HG02759 (cell line): Measurements from ENCODE around the gene MCEMP1.
A peak's percentile ranks its signal among the peaks of the same experiment; 100 is the strongest.
"Not testable (repeated sequence)": the region's sequence is repeated elsewhere in the genome, so short reads cannot be mapped to it uniquely, and the experiment has no call there.

ENCODE experiments used
- ATAC-seq: cut with Tn5 transposase; IDR thresholded peaks from one replicate; pipeline ENCODE4 v1.9.1; 2021; ENCODE audit warnings: mild to moderate bottlenecking, moderate library complexity; ENCODE audit not compliant: unreplicated experiment

The MCEMP1 gene

DNA sequence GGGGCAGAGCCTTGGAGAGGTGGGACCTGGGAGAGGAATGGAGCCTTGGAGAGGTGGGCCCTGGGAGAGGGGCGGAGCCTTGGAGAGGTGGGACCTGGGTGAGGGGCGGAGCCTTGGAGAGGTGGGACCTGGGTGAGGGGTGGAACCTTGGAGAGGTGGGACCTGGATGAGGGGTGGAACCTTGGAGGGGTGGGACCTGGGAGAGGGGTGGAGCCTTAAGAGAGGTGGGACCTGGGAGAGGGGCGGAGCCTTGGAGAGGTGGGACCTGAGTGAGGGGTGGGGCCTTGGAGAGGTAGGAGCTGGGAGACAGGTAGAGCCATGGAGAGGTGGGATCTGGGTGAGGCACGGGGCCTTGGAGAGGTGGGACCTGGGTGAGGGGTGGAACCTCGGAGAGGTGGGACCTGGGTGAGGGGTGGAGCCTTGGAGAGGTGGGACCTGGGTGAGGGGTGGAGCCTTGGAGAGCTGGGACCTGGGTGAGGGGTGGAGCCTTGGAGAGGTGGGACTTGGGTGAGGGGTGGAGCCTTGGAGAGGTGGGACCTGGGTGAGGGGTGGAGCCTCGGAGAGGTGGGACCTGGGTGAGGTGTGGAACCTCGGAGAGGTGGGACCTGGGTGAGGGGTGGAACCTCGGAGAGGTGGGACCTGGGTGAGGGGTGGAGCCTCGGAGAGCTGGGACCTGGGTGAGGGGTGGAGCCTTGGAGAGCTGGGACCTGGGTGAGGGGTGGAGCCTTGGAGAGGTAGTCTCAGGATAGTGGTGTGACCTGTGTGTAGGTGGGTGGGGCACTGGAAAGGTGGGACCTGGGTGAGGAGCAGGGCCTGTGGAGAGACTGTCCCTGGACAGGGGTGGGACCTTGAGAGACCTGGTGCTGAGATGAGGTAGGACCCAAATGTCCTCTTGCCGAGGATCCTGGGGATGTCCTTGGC is 33.0 kb upstream of the MCEMP1 start:
- not testable (repeated sequence) for ATAC-seq

DNA sequence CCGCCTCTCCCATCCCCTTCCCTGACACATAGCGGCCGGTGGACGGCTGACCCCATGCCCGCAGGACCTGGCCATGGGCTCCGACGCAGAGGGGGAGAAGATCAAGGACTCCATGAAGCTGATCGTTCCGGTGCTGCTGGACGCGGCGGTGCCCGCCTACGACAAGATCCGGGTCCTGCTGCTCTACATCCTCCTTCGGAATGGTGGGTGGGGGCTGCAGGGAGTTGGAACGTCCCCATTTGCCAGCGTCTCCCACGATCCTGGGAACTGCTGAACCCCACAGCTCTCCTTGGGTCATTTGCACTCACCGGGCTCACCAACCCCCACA is 32.4 kb upstream of the MCEMP1 start:
- no peak for ATAC-seq

DNA sequence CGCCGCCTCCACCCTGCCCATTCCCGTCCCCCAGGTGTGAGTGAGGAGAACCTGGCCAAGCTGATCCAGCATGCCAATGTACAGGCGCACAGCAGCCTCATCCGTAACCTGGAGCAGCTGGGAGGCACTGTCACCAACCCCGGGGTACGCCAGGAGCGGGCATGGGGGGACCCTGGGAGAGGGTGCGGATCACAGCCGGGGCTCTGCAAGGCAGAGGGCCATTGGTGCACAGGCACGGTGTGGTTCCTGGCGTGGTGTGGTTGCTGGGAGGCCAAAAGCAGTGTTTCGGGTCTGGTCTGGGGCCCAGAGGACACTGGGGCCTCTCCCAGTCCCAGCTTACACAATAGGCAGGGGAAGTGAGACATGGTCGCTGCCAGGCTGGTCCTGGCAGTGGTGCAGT is 31.7 kb upstream of the MCEMP1 start:
- ATAC-seq, result no peak

DNA sequence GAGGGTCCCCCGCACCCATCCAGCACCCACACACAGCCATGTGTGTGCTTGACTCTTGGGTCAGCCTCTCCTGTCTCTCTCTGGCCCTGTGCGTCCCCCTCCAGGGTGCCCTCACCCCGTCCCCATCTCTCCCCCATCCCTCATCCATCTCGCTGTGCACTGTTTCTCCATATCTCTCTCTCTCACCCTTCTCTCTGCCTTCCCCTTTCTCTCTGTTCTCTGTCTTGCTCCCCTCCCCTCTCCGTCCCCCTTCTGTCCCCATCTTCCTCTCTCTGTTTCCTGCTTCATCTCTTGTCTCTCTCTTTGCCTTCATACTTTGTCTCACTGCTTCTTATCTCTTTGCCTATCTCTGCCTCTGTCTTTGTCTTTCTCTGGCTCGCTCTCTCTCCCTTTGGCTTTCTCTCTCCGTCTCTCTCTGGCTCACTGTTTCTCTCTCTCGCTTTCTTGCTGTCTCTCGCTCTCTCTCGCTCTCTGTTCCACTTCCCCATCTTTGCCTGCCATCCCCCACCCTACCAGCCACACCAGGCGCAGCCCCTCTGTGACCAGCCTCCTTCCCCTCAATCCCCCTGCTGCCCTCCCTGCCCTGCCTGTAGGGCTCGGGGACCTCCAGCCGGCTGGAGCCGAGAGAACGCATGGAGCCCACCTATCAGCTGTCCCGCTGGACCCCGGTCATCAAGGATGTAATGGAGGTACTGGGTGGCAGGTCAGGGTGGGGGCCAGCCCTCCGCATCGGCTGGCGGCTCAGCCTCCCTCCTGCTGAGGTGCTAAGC is 31.0 kb upstream of the MCEMP1 start:
- no peak for ATAC-seq

DNA sequence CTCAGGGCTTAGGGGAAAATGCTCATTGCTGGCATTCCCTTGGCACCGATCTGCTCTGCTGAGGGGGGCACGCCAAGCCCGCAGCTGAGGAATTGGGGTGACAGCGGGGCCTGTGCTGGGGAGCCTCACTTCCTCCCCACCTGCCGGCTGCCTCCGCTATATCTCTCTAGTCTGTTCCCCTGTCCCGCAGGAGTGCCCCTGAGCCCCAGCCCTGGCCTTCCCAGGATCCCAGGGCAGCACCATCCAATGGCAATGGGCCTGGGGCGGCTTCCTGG is 30.5 kb upstream of the MCEMP1 start:
- no peak for ATAC-seq

DNA sequence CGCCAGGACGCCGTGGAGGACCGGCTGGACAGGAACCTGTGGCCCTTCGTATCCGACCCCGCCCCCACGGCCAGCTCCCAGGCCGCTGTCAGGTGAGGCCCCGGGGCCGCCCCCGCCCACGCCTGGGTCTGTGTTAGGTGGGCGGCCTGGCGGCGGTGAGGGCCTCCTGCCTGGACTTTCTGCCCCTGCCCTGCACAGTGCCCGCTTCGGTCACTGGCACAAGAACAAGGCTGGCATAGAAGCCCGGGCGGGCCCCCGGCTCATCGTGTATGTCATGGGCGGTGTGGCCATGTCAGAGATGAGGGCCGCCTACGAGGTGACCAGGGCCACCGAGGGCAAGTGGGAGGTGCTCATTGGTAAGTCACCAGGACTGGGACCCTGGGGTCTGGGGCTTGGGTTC is 29.7 kb upstream of the MCEMP1 start:
- no peak for ATAC-seq

DNA sequence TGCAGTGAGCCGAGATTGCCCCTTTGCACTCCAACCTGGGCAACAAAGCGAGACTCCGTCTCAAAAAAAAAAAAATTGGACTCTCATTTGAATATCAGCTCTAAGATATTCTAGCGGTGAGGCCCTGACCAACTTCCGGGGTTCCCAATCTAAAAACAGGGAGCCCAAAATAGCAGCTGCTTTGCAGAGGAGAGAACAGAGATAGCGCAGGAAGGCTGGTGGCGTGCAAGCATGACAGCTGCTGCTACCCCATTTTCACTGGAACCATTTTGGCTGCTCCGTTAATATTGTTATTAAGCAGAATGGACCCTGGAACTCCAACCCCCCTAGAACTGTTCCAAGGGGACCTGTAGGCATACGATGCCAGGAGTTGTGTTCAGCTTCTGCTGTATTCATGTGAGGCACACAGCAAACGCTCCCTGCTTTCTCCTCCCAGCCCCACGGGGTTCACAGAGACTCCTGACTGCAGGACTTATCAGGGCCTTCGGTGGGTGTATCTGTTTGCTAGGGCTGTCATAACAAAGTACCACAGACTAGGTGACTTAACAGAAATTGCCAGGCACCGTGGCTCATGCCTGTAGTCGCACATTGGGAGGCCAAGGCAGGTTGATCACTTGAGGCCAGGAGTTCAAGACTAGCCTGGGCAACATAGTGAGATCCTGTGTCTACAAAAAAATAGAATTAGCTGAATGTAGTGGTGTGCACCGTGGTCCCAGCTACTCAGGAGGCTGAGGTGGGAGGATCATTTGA is 28.4 kb upstream of the MCEMP1 start:
- ATAC-seq, result no peak

DNA sequence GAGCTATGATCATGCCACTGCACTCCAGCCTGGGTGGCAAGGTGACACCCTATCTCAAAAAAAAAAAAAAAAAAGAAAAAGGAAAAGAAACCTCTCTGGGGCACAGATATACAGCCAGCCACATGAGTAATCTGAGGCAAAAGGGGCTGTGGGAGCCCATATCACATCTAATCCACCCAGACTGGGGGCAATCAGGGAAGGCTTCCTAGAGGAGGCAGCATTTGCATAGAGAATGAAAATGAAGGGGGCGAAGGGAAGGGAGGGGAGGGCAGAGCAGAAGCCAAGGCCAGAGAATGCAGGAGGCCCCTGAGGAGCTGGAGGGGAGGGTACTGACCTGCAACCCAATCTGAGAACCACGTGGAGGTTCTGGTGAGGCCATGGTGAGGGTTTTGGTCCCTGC is 26.7 kb upstream of the MCEMP1 start:
- no peak for ATAC-seq

DNA sequence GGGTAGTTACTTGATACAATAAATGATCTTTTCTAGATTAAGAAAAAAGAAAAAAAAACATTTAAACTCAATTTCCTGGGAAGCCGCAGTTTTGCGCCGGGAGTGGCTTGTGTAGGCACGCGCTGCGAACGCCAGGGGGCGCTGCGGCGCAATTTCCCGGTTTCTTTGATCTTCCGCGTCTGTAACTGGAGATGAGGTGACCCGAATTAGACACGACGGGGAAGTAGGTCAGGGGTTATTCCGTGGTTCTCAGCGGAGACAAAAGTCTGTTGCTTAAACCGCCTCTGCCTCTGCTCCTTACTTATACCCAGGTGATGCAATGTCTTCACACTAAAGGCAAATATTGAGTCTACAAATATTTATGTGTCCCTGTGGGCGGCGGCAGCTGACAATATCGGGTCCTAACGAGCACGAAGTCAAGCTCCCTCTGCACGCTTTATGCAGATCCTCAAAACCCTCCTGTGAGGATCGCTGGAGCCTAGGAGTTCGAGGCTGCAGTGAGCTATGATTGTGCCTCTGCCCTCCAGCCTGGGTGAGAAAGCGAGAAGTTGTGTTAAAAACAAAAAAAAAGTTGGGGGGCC is 24.7 kb upstream of the MCEMP1 start:
- no peak for ATAC-seq

DNA sequence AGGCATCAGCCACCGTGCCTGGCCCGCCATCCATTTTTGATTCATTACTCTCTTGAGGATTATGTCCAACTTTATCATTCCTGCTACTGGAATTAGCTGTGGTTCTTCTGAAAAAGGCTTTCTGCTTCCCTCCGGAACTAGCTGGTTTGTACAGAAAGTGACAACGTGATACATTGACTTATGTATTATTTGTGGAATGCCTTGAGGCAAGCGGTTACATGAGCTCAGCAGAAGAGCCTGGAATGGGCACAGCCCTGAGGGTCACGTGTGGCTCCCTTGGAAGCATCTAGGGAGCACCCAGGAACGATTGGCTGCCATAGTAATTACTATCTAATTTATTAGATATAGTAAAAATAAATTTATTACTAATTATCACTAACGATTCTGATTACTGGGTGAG is 22.5 kb upstream of the MCEMP1 start:
- no peak for ATAC-seq

DNA sequence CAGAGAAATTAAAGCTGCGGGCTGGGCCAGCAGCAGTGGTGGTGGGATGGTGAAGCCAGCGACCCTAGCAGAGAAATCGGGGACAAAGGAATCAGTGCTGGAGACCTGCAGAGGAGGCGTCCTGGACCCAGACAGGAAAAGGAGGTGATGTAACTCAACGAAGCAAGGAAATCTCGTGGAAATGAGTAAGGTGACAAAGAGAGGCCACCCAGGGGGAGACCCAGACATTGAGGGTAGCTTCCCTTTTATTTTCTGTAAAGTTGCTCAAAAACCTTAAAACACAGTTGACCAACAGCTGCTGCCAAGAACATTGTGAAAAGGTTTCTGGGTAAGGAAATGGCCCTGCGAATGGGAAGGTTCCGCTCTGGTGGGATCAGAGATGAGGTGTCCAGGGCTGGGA is 21.3 kb upstream of the MCEMP1 start:
- ATAC-seq, result no peak

DNA sequence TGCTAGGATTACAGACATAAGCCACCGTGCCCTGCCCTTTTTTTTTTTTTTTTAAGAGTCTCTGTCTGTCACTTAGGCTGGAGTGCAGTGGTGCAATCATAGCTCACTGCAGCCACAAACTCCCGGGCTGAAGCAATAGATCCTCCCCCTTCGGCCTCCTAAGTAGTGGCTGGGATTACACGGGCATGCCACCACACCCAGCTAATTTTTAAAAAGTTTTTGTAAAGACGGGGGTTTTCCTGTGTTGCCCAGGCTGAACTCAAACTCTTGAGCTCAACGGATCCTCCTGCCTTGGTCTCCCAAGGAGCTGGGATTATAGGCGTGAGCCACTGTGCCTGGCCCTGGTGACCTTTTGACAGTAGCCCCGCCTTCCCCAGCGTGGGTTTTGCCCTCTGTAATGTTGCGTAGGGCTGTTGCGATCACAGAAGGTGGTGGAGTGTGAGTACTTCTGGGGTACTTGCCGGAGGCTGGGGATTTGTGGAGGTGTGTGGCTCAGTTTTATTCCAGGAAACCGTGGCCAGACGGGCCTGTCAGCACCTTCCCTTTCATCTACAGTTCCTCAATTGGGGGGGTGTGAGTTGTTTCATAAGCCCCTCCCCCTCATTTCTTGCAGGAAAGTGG is 19.6 kb upstream of the MCEMP1 start:
- ATAC-seq, result no peak

DNA sequence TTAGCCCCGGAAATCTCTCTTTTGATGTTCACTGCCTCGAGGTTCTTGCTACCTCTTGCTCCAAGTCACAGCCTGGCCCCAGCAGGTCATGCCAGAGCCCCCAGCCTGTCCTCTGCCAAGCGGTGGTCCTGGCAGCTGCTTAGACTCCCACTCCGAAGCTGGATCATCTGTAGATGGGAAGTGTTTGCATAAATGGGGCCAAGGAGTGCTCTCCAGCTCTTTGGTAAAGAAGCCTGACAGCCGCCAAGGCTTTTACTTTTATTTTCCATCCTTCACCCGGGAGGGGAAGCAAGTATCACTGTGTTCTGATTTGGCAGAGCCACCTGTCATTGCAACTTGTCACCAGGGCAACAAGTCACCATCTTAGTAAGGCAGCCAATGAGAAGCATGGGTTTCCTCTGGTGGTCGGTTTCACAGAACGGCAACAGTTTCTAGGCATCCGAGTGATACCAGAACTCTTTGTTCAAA is 18.6 kb upstream of the MCEMP1 start:
- peak; percentile 66 for ATAC-seq

DNA sequence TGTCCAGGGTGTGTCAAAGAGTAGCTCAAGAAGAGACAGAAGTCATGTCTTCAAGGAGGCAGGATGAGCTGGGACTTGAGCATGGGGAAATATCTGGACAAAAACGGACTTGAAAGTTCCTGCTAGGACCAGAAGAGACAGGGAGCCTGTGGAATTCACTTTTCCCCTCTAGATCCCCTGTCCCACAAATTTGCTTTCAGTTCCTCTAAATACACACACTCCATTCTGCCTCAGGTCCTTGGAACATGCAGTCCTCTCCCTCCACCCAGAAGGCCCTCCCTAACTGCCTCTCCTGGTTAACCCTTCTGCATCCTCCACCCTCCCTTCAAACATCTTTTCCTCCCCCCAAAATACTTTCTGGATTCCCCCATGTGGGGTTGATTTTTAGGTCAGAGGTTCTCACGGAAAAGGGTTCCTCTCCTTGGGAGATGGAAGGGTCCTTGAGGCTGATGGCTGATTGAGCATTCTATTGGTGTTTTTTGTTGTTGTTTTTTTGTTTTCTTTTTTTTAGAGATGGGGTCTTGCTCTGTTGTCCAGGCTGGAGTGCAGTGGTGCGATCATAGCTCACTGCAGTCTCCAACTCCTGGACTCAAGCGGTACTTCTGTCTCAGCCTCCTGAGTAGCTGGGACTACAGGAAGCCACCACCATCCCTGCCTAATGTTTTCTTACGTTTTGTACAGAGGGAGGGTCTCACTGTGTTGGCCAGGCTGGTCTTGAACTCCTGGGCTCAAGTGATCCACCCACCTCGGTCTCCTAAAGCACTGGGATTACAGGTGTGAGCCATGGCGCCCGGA is 14.9 kb upstream of the MCEMP1 start:
- ATAC-seq, result no peak

DNA sequence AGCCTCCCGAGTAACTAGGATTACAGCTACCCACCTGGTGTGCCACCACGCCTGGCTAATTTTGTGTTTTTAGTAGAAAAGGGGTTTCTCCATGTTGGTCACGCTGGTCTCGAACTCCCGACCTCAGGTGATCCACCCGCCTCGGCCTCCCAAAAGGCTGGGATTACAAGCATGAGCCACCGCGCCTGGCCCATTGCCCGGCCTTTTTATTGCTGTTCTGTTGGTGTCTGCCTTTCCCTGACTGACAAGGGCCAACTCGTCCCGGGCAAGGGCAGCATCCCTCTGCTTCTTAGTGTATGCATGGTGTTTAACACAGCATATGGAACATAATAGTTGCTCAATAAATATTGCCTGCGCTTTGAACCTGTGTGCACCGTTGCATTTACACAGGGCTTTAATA is 14.2 kb upstream of the MCEMP1 start:
- ATAC-seq, result no peak

DNA sequence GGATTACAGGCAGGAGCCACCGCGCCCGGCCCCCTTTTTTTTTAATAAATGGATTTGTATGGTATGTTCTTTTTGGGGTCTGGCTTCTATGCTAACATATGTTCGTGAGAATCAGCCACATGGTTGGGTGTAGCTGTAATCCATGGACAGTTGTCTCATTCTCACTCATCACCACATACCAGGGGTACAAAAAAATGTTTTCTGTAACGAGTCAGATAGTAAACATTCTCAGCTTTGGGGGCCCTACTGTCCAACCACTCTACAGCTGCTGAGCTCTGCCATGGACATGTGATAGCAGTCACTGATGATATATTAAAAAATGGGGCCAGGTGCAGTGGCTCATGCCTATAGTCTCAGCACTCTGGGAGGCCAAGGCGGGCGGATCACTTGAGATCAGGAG is 13.2 kb upstream of the MCEMP1 start:
- ATAC-seq, result no peak

DNA sequence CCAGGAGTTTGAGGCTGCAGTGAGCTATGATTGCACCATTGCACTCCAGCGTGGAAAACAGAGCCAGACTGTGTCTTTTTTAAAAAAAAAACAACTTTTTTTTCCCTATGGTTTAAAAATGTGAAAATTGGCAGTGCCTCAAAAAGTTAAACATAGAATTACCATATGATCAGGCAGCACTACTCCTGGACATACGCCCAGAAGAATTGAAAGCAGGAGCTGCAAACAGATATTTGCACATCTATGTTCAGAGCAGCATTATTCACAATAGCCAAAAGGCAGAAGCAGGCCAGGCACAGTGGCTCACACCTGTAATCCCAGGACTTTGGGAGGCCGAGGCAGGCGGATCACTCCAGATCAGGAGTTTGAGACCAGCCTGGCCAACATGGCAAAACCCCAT is 11.8 kb upstream of the MCEMP1 start:
- ATAC-seq, result no peak

DNA sequence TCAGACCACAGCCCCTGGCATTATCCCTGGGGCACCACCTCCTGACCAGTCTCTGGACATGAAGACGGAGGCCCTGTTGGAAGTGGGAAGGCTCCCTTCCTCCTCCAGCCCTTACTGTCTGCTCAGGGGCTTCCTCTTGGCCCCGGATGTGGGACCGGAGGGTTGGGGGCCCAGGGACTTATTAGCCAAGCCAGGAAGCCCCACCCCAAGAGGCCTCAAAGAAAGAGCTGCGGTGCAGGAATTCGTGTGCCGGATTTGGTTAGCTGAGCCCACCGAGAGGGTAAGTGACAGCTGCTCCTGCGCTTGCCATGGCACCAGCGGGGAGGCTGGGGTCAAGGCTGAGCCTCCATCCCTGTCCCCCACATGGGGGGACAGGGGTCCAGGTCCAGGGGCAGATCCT is 8.0 kb upstream of the MCEMP1 start, which contains the start of gene RETN:
Gene RETN, plus strand, starts transcription at position 208 of the 400 bp plus-strand sequence. CDS start 278 bp downstream, outside the sequence.
- ATAC-seq, result no peak

DNA sequence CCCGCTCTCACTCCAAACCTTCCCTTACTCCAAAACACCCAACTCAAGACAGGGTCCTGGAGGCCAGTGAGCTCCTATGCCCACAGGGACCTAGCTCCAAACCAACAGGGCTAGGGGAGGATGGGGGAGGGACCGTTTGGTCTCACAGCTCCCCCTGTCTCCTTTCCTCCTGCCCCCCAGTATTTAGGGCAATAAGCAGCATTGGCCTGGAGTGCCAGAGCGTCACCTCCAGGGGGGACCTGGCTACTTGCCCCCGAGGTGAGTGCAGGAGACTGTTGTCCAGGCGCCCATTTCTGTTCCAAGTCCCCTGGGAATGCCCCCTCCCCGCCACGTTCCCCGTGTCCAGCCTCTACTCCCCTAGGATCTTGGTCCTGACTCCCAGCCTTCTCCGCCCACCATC is 7.2 kb upstream of the MCEMP1 start:
- ATAC-seq, result no peak

DNA sequence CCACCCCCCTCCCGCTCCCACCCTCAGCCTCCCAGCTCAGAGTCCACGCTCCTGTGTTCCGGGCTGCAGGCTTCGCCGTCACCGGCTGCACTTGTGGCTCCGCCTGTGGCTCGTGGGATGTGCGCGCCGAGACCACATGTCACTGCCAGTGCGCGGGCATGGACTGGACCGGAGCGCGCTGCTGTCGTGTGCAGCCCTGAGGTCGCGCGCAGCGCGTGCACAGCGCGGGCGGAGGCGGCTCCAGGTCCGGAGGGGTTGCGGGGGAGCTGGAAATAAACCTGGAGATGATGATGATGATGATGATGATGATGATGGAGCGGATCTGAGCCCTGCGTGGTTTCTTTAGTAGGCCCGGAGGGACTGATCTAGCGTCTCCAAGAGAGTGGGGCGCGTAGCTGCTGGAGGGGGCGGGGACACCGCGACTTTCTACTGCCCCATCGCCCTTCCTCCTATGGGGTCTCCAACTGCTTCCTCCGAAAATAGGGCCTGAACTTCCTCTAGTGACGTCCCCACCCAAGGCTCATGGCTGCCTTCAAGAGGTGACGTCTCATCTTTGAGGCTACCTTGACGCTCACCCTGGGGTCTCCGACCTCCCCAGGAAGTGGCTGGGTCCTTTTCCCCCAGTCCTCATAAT is 6.6 kb upstream of the MCEMP1 start:
- ATAC-seq, result no peak
